HG03280 (cell line): Measurements from ENCODE around the gene CFAP251.

Experiments used
- ATAC-seq: cut with Tn5 transposase; IDR thresholded peaks from one replicate; pipeline ENCODE4 v1.9.1; 2021; ENCODE audit warnings: mild to moderate bottlenecking, moderate library complexity; ENCODE audit not compliant: unreplicated experiment

Gene CFAP251

DNA sequence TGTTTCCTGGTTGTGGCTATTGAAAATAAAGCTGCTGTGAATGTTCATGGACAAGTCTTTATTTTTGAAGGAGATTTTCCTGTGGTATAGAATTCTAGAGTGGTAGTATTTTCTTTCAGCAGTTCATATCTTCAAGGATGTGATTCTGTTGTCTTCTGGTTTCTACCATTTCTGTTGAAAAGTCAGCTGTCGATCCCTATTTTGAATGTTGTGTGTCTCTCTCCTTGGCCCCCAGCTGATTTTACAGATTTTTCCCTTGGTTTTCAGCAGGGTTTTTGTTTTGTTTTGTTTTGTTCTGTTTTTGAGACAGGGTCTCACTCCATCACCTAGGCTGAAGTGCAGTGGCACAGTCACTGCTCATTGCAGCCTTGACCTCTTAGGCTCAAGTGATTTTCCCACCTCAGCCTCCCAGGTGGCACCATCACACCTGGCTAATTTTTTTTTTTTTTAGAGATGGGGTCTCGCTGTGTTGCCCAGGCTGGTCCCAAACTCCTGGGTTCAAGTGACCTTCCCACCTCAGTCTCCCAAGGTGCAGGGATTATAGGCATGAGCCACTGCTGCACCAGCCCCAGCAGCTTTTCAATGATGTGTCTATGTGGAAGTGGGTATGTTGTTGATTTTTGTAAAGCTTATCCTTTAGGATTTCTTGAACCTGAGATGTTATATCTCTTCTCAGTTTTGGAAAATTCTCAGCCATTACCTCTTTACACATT, 28.1 kb downstream of the CFAP251 start:
- no peak for ATAC-seq

GRCh38 chr12:121947981-121948380, 29.6 kb downstream of the CFAP251 start:
- ATAC-seq, result no peak

DNA sequence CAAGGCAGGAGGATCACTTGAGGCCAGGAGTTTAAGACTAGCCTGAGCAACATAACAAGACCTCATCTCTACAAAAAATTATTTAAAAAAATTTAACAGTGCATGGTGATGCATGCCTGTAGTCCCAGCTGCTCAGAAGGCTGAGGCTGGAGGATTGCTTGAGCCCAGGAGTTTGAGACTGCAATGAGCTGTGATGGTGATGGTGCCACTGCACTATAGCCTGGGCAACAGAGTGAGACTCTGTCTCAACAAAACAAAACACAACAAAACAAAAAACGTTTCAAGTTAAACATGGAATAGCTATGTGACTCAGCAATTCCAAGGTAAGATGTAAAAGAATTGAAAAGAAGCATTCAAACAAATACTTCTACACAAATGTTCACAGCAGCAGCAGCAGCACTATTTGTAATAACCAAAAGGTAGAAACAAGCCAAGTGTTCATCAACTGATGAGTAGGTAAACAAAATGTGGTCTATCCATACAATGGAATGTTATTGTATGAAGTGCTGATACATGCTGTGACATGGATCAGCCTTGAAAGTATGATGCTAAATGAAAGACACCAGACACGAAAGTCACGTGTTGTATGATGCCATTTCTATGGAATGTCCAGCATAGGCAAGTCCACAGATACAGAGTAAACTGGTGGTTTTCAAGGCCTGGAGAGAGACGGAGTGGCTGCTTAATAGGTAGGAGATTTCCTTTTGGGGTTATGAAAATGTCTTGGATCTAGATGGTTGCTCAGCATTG, 31.4 kb downstream of the CFAP251 start:
- ATAC-seq, result no peak

DNA sequence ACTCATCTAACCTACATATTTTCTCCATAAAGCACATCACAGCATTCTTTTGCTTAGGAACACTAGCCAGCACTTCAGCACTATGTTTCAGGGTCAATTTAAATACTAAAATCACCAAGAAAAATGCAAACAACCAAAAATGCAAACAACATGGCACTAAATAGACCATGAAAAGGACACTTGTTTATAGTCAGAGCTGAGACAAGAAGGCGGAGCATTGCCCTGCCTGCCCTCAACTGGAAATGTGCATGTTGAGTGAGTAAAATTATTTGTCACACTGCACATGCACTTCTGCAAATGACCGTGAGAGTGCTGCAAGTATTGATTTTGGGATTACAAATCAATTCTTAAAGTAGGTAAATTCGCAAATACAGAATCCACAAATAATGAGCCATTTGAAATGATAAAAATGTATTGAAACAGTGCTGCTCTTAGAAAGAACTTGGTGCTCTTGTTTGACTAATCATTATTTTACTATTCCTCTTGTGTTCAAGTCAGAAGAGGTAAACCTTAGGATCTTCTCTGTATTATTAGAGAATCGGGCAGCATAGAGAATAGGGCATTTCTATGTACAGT, 34.8 kb downstream of the CFAP251 start:
- no peak for ATAC-seq

DNA sequence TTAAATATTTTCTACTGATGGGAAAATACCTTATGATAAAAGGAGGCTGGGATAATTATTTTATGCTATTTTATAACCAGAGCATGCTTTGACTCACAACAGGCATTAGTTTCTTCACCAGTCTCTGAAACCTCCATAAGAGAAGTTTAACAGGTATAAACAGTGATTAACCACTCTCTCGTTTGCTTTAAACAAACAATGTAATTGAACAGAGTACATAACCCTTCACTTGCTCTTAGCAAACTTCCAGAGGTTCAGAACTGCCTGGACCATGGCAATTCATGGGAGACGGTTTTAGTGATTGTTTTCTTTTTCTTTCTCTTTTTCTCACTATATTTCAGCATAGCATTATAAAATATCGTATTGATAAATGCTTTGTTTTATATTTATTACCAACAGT, 35.3 kb downstream of the CFAP251 start:
- ATAC-seq, result no peak

- no peak for ATAC-seq
These were observed 37.2 kb downstream of the CFAP251 start for GRCh38 chr12:121955258-121956237.

- ATAC-seq, result no peak
These were observed 39.6 kb downstream of the CFAP251 start for GRCh38 chr12:121957861-121958515.

DNA sequence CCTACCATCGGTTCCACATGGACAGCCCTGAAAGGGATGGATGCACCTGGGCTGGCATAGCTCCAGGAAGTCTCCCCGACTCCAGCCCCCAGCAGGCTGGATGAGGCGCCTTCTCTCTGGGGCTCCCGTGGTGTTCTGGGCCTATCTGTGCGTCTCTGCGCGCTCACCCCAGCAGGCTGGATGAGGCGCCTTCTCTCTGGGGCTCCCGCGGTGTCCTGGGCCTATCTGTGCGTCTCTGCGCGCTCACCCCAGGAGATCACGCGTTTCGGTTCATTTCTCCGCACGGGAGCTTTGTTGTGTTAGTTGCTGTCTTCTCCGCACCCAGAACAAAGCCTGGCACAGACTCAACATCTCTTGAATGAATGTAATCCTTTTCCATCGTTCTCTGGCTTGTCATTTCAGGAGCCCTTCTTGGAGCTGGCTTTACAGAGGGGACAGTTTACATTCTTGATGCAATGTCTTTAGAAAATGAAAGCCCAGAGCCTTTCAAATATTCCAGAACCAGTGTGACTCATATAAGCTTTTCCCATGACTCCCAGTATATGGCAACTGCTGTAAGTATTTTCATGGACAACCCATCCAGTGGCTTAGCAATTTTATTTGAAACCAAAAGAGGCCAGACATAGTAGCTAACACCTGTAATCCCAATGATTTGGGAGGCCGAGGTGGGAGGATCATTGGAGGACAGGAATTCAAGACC, 40.3 kb downstream of the CFAP251 start:
- no peak for ATAC-seq

DNA sequence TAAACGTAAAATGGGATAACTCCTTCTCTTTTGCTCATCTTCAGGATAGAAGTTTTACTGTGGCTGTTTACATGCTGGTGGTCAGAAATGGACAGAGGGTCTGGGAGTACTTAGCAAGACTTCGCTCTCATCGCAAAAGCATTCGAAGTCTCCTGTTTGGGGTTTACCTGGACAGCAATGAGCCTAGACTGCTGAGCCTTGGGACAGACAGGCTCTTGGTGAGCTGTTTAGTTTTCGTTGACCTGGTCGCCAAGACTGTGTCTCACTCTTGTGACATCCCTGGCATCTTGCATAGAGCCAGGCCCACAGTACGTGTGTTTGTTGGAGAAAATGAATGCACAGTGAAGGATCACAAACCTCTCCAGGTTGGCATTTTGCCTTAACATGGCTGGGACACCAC, 42.1 kb downstream of the CFAP251 start:
- no peak for ATAC-seq

DNA sequence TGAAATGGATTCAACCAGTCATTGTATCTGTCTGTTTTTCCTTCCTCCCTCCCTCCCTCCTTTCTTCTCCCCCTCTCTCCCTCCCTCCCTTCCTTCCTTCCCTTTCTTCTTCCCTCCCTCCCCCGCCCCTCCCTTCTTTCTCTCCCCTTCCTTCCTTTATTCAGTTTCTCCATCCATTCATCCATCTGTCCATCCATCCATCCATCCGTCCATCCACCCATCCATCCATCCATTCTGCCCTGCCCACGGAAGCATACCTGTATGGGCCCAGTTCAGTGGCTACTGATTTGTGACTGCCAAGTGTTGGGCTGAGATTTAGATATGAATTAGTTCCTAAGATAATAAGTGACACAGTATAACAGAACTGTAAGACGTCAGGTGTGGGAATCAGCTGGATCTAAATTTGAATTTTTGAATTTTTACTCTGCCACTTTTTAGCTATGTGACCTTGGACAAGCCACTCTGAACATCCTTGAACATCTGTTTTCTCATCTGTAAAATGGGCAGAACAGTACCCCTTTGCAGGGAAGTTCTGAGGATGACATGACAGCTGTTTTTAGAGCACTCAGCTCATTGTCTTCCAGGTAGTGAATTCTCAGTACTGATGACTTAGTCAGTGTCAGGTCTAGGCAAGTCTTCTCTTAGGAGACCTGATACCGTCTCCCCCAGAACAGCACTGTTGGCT, 42.9 kb downstream of the CFAP251 start:
- ATAC-seq, result no peak

DNA sequence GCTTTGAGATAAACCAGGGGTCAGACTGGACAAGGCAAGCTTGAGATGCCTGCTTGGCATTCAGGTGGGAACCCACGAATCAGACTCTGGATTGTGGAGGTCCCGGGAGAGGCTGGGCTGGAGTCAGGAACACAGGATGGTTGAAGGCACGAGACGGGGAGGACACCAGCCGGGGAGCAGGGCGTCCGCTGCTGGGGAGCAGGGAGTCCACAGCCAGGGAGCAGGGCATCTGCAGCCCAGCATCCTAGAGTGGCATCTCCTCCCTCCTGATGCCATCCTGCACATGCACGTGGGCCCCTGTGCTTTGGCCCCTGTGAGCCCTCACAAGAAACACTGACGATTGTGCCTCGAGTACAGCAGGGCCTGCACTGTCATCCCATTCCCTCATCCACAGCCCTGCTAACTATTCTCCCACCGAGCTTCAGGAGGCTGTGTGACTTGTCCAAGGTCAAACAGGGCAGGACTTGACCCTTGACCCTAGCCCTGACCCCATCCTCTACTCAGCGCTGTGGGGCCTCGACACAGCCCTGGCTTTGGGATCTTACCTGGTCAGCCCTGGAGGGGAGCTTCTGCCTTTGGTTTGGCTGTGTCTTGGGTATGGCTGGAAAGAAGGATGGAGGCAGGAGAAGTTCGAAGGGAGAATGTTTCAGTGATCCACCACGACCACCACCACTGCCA, 45.1 kb downstream of the CFAP251 start:
- ATAC-seq, result no peak

DNA sequence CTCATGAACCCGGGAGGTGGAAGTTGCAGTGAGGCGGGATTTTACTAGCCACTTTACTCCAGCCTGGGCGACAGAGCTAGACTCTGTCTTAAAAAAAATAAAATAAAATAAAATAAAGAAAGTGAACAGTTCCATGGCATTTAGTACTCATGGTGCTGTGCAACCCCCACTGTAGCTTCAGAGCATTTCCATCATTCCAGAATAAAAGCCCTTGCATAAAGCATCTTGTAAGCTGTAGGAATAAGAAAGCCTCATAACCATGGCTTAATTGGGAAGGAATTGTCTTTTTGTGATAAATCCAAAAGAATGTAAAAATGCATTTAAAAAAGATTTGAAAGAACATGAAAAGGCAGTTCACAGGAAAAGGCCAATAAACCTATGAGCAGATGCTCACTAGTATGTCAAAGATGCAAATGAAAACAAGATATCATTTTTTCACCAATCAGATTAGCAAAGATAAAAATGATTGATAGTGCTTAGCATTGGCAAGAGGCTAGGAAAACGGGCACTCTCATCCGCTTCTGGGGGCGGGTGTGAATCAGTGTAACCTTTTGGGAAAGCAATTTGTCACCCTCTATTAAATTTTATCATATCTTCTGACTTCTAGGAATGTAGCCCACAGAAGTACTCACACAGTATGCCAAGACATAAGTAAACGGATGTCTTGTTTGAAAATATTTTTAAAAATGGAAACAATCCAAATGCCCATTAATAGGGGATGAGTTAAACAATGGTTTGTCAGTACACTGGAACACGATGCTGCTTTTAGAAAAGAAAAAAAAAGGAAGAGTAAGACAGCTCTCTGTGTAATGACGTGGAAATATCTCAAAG, 46.6 kb downstream of the CFAP251 start:
- no peak for ATAC-seq

DNA sequence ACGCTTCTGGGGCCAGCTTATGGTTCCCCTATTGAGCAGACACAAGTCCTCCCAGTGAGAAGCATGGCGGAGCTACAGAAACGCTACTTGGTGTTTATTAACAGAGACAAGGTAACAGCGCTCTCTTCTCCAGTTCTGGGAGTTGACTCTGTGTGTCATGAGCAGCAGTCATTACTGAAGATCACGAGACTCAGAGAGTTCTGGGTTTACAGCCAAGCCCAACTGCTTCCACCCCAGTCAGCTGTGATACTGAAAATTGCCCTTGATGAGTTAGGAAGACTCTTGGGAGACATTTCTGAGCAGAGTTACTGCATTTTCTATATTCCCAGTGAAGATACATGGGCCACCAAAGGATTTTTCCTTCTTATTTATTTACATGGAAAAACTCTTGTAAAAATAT, 48.6 kb downstream of the CFAP251 start:
- ATAC-seq, result no peak

GRCh38 chr12:121968876-121969275, 50.5 kb downstream of the CFAP251 start:
- ATAC-seq, result no peak

DNA sequence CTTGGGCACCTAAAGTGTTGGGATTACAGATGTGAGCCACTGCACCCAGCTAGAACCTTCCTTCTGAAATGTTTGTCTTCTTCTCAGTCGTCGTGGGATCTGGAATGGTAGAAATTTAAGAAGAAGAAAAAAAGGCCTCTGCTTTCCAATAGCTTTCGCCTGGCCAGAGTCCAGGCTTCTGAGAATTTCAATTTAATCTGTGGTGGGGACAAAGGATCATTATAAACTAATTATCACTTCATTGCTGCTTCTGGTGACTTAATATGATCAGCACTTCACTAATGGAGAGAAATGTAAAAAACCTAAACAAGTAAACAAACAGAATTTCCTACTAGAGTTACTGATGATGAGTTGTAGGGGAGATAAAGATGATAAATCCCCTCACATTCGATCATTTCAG, 51.3 kb downstream of the CFAP251 start:
- ATAC-seq, result no peak

GRCh38 chr12:121970581-121971300, 52.3 kb downstream of the CFAP251 start:
- ATAC-seq, result no peak
